Measurements from ENCODE around the gene ZFP36. TPM values are rescaled to one million over a fixed set of nuclear protein-coding genes. Genes with fewer than 3 reads are reported as not detected.
"Not testable (repeated sequence)": the region's sequence is repeated elsewhere in the genome, so short reads cannot be mapped to it uniquely, and the experiment has no call there.

Gene ZFP36, protein sequence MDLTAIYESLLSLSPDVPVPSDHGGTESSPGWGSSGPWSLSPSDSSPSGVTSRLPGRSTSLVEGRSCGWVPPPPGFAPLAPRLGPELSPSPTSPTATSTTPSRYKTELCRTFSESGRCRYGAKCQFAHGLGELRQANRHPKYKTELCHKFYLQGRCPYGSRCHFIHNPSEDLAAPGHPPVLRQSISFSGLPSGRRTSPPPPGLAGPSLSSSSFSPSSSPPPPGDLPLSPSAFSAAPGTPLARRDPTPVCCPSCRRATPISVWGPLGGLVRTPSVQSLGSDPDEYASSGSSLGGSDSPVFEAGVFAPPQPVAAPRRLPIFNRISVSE
- 60.1 TPM for polyA plus RNA-seq (ENCODE audit: insufficient read length)

DNA sequence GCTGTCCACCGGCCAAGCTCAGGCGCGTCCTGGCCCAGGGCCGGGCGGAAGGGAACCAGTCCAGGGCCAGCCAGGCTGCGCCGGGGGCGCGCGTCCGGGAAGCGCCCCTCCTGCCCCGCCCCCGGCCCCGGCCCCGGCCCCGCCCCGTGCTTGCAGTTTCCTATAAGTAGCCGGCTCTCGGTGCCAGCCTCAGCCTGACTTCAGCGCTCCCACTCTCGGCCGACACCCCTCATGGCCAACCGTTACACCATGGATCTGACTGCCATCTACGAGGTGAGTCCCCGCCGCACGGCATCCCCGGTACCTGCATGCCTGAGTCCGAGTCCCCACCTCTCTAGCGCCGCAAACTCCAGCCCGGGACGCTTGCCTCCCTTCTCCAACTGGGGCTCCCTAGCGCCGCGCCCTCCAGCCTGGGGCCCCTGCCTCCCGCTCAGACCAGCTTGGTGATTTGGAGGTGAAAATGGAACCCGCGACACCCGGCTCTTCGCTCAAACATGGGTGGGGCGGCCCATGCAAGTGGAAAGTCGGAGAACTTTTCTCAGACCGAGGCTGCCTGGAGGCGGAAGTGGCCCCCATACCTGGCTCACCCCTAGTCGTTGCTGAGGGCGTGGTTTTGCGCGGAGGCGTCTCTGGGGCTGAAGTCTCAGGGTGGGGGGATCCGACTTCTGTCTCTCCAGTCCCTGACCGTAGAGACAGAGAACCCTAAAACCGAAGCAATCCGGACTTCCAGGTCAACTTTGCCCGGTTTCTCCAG is at the start of gene ZFP36:
TSS of gene ZFP36 (plus strand) at position 192 of the 754 bp plus-strand sequence. CDS start at position 250, 58 bp downstream.
- peak; percentile 85 for DNase-seq

DNA sequence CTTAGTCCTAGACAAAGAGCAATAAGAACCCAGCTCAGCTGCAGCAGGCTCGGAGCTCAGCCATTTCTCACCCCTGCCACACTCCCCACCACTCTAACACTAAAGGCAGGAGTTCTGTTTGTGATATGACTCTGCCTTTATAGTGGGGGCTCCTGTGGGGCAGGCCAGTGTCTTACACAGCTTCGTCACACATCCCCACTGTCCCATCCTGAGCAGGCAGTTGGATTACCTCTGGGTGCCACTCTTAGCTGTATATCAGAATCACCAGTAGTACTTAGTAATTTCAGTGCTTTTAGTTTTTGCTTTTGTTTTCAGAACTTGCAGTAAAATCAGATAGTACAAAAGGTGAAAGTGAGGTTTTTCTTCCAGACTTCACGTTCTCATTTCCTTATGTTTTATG is 47.6 kb upstream of the ZFP36 start:
- DNase-seq = no peak

DNA sequence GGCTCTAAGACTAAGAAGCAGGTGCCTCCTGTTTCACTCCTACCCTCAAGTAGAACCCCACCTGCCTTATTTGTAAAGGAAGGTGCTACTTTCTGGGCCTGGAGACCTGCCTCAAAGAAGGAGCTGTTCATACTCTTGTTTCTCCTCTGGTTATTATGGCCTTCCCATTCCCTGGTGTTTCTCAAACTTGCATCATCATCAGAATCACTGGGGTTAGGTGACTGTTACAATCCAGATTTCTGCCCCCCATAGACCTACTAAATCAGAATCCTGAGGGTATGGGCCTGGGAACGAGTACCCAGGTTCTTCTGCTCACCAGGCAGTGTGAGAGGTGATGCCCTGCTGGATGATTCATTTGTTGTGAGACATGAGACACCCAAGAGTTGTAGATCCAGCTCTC is 46.0 kb upstream of the ZFP36 start:
- DNase-seq = no peak

DNA sequence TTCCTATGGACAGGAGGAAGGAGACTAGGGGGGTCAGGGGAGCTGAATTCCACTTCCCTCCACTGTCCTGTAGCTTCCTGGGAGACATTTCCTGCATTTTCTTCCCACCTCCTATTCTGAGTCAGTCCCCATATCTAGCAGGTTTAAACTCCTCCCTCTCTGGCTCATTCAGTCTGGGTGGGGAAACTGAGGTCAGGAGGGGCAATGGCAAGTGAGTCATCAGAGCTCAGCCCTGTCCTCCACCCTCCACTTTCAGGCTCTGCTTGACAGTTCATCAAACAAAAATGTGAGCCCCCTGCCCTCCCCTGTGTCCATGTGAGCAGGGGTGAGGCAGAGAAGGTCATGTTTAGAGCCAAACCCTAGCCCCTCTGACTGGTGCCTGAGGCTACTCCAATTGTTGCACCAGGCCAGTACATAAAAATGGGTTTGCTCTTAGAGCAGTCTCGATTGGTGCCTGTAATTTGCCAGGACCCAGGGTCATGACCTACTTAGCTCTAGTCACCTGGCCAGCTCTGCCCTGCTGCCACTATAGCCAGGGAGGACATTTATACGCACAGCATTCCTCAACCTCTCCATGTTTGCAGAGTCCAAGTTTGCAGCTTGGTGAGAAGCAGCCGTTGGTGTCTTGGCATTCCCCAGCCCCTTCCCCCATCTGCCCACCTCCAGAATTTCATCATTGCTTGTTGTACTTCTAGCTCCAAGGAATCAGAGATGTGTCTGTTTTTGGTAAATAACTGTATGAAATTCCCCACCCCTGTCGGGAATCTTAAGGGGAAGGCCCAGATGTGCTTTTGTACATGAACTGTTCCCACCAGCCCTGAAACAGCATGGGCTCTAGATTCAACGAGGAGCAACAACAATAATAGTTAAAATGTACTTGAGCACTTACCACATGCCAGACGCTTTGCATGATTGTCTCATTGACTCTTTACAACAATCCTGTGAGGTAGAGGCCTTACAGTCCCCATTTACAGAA is 43.7 kb upstream of the ZFP36 start:
- DNase-seq = no peak

DNA sequence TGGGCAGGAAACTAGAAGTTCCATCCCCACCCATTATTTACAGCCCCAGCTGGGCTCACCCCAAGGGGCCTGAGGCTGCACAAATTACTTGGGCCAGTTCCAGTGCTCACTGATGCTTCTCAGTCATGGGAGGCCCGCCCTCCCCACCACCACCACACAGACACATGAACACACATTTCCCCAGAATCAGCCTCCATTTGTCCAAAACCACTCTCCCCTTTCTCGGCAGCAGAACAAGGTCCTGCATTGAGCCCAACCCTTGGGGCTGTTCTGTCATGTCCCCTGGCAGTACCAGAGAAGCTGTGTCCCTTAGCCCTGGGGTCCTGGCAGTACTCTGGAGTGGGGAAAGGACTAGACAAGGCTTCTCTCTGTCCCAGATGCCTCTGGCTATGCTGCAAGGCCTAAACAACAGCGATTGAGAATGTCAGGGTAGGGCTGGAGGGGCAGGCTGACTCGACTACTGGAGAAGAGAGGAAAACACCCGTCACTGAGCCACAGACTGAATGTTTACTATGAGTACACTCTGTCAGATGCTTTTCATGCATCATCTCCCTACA is 42.7 kb upstream of the ZFP36 start:
- peak; percentile 57 for DNase-seq

DNA sequence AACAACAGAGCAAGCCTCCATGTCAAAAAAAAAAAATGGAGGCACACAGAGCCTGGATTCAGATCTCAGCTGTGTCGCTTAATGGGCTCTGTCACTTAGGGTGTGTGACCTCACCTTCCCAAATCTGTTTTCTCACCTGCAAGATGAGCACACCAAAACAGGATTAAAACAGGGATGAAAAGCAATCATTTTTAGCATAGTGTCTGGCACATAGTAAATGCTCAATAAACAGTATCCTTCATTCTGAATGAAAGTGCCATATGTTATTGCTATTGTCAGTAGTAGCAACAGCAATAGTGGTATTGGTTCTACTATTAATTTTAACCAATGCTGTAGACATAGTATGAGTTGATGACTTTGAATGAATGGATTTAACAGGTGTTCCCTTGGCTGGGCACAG is 41.1 kb upstream of the ZFP36 start:
- no peak for DNase-seq

DNA sequence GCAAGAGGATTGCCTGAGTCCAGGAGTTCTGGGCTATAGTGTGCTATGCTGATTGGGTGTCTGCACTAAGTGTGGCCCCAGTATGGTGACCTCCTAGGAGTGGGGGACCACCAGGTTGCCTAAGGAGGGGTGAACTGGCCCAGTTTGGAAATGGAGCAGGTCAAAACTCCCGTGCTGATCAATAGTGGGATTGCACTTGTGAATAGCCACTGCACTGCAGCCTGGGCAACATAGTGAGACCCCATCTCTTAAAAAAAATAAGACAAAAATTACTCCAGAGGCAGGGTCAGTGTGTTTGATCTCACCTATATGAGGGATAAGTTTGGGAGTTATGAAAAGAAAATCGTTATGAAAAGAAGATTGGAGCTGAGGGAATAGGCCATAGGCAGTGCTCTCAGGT is 37.4 kb upstream of the ZFP36 start:
- no peak for DNase-seq

DNA sequence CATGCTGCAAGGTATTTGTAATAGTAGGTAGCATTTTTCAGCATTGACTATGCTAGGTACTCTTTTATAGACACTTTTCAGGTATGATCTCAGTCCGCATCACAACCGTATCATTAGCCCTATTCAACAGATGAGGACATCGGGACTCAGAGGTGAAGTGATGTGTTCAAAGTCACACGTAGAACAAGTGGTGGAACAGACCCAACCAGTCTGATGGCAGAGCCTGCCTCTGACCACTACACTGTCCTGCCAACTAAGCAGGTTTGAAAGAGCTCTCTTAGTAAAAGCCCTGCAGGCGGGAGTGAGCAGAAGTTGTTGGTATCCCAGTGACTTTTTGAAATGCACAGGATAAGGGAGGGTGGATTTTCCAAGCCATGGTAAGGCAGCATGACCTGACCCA is 35.9 kb upstream of the ZFP36 start:
- no peak for DNase-seq

DNA sequence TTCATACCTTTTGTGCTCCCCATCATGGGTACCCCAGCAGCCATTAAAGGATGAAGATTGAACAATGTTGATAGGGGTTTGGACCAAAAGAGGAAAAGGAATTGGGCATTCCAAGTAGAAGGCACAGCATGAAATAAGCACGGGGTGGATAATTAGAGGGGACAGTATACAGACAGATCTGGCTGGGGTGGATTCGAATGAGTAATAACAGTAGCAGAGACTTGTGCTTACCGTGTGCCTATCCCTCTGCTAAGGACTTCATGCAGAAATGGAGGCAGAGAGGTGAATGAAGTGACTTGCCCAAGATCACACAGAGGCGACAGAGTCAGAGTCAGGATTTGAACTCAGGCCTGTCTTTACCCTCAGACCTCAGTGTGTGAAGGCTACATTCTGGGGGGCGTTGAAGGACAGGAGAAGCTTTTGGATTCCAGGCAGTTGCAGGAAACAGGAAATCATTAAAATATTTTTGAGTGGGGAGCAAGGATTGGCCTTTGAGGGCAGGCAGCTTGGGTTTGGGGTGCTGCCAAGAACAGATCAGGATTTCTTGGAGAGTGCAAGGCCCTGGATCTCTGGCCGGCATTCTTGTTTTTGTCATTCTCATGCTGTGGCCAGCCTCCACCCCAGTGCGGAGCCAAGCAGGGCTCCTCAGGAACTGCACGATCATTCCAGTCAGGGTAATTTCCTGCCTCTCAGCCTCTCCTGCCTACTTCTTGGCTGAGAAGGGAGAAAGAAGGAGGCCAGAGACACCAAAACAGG is 34.4 kb upstream of the ZFP36 start:
- DNase-seq = peak; percentile 87

DNA sequence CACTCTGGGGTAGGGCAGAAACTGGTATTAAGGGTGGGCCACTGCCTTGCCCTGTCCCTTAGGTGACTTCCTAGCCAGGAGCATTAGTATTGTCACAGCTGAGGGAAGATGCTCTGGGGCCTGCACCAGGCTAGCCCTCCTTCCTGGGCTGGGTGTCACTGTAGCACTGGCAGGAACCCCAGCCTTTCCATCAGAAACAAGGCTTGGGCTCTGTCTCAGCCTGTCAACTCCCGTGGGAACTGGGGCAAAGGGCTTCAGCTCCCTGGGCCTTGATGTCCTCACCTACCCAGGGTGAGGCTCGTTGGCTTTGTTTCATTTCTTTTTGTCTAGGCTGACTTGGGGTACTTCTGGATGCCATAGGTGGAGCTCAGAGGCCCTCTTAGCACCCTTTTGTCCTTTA is 33.7 kb upstream of the ZFP36 start:
- no peak for DNase-seq

DNA sequence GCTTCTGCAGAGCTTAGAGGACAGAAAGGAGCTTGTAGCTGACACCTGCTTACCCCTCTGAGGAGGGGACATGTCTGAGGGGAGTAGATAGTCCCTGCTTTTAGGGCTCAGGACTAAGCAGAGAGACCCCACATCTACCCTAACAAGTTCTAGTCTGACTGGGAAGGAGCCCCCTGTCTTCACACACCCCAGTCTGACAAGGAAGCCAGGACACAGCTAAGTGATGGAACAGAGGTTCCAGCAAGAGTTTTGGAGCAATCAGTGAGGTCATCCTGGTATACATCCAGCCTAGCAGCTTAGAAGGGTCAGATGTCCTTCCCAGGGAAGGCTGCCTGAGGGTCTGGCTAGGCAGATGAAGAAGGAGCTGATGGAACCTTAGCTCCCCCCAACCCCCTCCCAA is 30.7 kb upstream of the ZFP36 start:
- no peak for DNase-seq

DNA sequence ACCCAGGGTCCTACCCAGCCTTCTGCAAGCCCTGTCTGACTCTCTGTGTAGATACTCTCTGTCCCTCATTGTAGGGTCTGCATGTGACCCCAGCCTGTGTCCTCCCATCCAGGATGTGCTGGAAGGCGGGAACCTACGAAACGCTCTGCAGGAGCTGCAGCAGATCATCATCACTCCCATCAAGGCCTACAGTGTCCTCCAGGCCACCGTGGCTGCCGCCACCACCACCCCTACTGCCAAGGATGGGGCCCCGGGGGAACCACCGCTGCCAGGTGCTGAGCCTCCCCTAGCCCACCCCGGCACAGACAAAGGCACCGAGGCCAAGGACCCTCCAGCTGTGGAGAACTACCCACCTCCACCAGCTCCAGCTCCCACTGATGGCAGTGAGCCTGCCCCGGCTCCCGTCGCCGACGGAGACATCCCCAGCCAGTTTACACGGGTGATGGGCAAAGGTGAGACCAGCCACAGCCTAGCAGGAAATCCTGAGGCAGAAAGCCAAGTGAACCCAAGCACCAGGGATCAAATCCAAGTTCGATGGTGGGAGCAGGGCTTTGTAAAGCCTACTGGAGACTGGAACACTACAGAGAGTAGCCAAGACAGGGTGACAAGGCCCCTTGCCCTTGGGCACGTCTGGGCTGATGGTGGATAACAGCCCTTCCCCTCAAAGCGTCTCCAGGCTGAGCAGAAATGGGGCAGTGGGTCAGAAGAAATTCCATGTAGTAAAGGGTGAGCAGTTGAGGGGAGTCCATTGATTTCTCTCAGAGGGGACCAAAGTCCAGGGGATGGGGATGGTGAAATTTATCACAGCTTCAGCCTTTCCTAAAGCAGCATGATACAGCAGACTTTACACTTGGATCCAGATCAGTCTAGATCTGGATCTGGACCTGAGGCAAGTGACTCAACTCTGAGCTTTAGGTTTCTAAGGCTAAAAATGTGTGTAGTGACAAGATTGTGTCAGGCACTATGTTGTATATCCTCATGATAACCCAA is 29.0 kb upstream of the ZFP36 start:
- no peak for DNase-seq

DNA sequence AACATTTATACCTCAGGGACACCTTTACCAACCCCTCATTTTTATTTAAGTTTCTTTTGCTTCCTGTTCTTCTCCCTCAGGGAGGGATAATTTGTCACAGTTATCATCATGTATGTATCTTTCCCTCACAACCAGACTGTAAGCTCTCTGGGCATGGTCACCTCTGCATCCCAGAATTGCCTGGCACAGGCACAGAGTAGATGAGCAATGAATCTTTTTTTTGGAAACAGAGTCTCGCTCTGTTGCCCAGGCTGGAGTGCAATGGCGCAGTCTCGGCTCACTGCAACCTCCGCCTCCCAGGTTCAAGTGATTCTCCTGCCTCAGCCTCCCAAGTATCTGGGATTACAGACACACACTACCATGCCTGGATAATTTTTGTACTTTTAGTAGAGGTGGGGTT is 27.3 kb upstream of the ZFP36 start:
- not testable (repeated sequence) for DNase-seq

DNA sequence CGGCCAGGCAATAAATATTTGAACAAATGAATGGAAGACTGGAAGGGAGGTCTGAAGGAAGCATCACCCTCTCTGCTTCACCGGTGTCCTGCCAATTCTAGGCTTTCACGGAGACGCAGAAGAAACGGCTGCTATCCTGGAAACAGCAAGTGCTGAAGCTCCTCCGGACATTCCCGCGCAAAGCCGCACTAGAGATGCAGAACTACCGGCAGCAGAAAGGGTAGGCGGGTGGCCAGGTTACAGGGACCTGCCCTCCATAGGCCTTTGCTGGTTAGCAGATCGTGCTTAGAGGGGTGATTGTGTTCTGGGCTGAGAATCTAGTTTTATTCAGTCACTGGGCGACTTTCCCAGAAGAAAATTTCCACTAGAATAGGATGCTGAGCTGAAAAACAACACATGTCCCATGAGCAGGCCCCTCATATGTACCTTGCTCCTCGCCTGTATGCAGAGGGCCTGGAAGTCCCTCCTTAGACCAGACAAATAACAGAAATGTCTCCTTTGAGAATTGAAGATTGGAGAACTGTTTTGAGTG is 26.7 kb upstream of the ZFP36 start:
- DNase-seq = peak; percentile 53

DNA sequence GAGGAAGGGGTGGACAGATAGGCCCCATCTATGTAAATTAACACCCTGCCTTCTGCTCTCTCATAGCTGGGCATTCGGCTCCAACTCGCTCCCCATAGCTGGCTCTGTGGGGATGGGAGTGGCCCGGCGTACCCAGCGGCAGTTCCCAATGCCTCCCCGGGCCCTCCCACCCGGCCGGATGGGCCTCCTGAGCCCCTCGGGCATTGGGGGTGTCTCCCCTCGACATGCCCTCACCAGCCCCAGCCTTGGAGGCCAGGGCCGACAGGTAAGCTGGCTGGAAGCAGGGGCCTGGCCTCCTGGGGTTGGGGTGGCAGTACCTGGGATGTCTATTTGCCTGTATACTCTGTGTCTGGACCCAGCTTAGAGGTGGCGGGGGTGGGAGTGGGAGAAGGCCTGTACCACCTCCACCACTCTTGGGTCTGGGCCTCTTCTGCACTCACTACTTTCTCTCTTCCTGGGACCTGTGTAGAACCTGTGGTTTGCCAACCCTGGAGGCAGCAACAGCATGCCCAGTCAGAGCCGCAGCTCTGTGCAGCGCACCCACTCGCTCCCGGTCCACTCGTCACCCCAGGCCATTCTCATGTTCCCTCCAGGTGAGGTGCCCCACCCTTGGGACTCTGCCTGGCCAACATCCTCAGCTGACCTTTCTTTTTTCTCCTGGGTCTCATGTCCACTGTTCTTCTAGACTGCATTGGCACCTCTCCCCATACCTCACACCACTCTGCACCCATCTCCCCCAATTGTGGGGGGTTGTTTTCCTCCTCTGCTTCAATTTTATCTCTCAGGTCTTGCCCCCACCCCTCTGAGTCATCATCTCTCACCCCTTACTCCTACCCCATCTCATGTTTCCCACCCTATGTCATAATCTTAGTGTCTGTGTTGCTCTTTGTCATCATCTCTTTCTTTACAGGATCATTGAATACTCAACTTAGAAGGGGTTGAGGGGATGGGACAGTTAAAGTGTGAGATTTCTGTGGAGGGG is 25.8 kb upstream of the ZFP36 start:
- no peak for DNase-seq

DNA sequence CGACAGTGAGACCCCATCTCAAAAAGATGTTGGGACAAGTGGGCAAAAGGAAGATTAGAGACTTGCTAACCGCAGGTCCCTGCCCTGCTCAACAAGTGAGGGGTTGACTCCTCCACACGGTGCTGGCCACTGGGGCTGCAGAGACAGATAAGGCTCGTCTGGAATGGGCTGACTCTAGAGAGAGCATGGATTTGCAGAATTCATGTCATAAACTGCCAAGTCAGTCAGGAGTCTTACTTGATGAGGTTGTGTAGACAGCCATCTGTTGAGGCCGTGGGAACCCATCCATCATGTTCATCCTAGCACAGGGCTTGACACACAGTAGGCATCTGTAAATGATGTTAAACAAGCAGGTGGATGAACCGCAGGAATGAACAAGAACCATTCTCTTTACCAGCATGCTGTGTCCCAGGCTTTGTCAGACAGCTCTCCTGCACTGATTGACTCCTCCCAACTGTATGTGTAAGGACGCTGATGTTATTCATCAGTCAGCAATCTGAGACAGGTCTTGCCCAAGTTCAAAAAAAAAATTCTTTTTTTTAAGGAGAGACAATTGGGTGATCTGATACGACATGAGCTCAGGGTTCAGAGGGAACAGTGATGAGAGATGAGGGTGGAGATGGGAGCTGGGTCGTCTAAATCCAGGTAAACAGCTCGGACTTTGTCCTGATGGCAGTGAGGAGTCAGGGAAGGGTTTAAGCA is 24.6 kb upstream of the ZFP36 start:
- DNase-seq = no peak

DNA sequence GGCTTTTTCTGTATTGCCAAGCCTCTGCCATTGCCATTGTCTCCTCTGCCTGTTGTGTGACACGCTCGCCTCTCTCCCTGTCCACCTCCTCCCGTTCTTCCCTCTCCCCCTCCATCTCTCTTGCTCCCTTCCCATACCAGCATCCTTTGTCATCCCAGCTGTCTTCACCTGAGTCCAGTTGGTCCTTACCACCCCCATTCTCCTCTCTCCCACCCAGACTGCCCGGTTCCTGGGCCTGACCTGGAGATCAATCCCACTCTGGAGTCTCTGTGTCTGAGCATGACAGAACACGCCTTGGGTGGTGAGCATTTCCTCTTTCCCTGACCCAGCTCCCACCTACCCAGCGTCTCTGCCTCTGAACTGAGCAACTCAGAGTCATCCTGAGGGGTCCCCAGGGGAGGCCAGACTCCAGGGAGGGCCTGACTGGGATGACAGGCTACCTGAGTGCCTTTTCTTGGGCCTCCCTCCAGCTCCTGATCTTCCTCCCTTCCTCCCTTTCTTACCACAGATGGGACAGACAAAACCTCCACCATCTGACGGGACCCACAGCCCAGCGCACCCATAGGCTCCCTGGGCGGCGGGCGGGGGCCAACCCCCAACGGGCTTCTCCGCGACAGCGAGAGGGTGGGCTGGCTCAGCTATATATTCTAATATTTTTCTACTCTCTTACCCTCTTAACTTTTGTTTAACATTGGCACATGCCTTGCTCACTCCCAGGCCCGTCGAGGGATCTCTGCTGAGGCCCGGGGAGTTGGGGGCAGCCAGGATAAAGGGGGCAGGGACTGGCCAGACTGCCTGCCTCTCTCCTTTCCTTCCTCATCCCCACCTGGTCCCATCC is 23.4 kb upstream of the ZFP36 start:
- DNase-seq = no peak

All from hindlimb muscle (tissue), 1 donor.